LNCaP clone FGC (cell line): ENCODE measurements around the gene PITPNM3.

ENCODE experiments used
- DNase-seq: peaks from one replicate; pipeline ENCODE4 v3.0.0-alpha.2; 2011; ENCODE audit warnings: low read depth
- H3K4me3 ChIP-seq: 2 replicates; pipeline ENCODE4 v1.5.1; 2011; ENCODE audit warnings: mild to moderate bottlenecking, low read depth, low read length, control low read depth
- TF ChIP-seq, protein P1 (sequence below): IDR thresholded peaks from 2 replicates; pipeline ENCODE4 v1.5.1; 2012; ENCODE audit warnings: mild to moderate bottlenecking; ENCODE audit not compliant: control insufficient read depth, insufficient read depth; ENCODE audit errors: extremely low read depth

The PITPNM3 gene

DNA sequence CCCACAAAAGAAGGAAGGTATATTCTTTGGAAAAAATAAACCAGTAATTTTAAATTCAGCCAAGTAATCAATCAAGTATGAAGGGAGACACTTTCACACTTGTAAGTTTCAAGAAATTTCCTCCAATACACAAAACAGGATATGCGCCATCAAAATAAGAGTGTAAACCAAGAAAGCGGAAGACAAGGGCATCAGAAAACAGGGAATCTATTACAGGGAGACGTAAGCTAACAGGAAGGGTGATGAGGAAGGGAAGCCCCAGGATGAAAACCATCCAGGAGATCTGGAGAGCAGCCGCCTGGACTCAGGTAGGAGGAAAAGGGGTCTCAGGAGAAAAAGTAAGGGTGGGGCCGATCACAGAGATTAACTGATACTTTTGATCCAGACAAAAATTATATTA lies 31.8 kb upstream of the PITPNM3 start:
- no peak for DNase-seq
- TF ChIP-seq, protein P1, sequence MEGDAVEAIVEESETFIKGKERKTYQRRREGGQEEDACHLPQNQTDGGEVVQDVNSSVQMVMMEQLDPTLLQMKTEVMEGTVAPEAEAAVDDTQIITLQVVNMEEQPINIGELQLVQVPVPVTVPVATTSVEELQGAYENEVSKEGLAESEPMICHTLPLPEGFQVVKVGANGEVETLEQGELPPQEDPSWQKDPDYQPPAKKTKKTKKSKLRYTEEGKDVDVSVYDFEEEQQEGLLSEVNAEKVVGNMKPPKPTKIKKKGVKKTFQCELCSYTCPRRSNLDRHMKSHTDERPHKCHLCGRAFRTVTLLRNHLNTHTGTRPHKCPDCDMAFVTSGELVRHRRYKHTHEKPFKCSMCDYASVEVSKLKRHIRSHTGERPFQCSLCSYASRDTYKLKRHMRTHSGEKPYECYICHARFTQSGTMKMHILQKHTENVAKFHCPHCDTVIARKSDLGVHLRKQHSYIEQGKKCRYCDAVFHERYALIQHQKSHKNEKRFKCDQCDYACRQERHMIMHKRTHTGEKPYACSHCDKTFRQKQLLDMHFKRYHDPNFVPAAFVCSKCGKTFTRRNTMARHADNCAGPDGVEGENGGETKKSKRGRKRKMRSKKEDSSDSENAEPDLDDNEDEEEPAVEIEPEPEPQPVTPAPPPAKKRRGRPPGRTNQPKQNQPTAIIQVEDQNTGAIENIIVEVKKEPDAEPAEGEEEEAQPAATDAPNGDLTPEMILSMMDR: no peak

DNA sequence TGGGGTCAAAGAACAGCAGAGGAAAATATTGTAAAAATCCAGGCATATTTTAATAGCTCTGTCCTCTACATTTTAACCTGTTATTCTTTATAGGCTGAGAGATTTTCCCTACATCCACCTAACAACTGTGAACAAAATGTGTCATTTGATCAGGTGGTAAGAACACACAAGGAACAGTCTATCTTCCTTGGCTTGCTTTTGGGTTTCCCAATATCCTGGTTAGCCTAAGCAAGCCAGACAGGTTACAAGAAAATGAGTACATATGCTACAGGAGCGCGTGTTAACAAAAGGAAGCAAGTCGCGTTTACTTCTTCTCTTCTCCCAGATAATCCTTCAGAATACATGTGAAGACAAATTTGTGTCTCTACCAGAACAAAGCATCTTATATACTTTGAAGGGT lies 31.0 kb upstream of the PITPNM3 start:
- TF ChIP-seq, protein P1: no peak
- peak; percentile 60 for DNase-seq
- no peak overlapping the region for H3K4me3 ChIP-seq

More for the DNA sequence above, 31.8 kb upstream of the PITPNM3 start:
- no peak overlapping the region for H3K4me3 ChIP-seq

DNA sequence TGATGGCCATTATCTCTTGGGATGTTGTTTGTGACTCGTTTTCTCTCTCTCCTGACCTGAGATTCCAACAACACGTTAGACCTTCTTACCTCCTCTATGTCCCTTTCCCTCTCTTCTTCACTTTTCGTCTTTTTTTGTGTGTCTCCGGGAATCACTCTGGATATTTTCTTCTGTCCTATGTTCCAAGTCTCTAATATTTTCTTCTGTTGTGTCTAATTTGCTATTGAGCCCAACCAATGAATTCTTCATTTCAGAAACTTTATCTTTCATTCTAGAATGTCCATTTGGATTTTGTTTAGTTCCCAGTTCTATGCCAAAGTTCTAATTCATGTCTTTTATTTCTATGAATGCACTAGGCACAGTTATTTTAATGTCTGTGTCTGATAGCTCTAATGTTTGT lies 27.1 kb upstream of the PITPNM3 start:
- no peak for DNase-seq
- no peak overlapping the region for H3K4me3 ChIP-seq
- TF ChIP-seq, protein P1: no peak

DNA sequence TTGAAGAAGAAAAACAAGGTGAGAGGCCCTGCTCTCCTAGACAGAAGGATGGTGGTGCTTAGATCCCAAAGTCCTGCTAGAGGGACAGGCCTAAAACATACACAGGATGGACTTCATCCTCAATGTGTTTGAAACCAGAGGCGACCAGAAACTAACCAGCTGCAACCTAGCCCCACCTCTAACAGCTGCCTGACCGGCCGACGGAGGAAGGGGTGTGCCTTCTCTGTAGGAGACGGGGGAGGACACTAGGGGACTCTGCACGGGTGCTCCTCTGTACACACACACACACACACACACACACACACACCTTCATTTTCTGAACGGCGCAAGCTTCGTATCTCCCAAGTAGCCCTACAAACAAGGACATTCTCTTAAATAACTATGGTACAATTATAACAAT lies 24.3 kb upstream of the PITPNM3 start:
- no peak for DNase-seq
- TF ChIP-seq, protein P1: no peak
- no peak overlapping the region for H3K4me3 ChIP-seq

DNA sequence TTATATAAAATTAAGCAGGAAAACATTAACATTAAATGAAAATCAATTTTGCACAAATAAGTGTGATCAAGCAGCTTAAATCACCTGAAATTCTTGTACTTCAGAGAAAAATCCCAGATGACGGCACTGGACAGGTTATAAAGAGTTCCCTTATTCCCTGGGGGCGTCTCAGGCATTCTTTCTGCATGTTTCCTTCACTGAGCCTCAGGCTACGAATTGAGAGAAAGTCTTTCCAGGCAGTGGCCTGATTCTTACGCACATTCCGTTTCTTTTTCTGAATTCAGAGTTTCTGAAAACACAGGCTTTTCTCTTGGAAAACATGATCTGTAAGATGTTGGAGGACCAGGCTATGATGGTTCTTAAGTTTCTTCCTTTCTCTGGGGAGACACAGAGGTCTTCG lies 22.1 kb upstream of the PITPNM3 start:
- TF ChIP-seq, protein P1: no peak
- DNase-seq: no peak

DNA sequence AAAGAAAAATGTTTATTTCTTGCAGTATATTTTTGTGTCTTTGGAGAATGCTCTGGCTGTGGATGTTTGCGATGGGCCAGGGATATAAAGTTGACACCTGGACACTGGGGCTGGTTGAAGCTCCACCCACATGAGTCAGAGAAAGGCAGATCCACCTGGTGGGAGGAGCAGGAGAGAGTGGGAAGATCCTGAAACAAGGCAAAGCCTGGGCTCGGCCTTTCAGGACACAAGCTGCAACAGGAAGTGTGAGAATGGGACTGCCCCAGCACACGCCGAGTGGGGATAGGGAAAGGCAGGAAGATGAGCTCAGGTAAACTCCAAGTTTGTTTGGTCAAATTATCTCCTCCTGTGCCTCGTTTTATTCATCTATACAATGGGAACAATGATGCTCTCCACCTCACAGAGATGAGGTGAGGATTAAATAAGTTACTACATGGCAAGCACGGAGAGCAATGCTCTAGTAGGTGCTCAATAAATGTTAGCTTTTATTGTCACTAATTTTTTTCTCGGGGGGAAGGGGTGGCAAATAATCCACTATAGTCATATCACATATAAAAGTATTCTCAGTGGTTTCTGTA lies 21.4 kb upstream of the PITPNM3 start:
- peak; percentile 80 for DNase-seq
- TF ChIP-seq, protein P1: no peak
- no peak overlapping the region for H3K4me3 ChIP-seq

More for the DNA sequence above, 22.1 kb upstream of the PITPNM3 start:
- no peak overlapping the region for H3K4me3 ChIP-seq

DNA sequence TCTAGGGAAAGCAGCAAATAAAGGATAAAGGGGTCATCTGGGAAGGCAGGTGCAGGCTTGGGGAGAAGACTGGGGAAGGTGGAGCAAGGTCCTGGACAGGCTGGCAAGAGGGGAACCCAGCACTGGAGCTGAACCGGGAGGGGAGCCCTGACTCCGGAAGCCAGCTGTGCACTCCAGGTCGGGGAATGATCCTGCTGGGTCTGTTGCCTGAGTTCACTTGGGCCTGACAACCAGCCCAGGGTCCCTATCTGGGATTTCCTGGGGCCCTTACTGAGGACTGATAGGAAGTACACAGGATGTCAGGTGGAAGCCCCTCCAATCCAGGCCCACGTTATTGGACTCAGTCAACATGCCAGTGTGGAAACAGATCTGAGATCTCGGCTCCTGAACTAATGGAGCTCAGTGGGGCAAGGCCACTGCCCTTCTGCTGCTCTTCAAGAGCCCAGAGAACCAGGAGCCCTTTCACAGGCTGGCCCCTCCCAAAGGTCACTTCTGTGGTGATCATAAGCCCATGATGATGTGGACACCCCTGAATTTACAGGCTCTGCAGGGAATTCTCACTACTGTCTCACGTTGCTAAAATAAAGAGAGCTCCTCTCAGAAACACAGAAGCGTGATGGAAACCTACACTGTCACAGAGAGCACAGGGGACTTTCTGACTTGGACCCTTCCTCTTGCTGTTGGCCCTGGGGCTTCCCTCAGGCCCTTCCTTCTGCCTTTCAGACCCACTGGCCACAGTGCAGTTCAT lies 19.9 kb upstream of the PITPNM3 start:
- TF ChIP-seq, protein P1: no peak
- no peak overlapping the region for H3K4me3 ChIP-seq
- no peak for DNase-seq
